Loucy (cell line): ENCODE data around the gene AQP5.

Experiments
- H2AFZ ChIP-seq: fragments of 200-600 bp; sonication (generic); 2 replicates; pipeline ENCODE4 v1.6.0; 2016; ENCODE audit warnings: antibody characterized with exemption, mild to moderate bottlenecking, low read length, moderate library complexity
- H3F3A ChIP-seq: fragments of 200-600 bp; 2 replicates; pipeline ENCODE4 v1.6.0; 2016; ENCODE audit warnings: antibody characterized with exemption, low read depth, mild to moderate bottlenecking
- H3K27me3 ChIP-seq: fragments of 200-600 bp; sonication (generic); 2 replicates; pipeline ENCODE4 v1.6.1; 2014; ENCODE audit warnings: low read length, mild to moderate bottlenecking; ENCODE audit not compliant: insufficient read depth, poor library complexity, severe bottlenecking
- H3K36me3 ChIP-seq: fragments of 200-600 bp; sonication (generic); 2 replicates; pipeline ENCODE4 v1.6.1; 2016; ENCODE audit warnings: low read length; ENCODE audit not compliant: insufficient read depth
- H3K4me1 ChIP-seq: fragments of 200-600 bp; sonication (generic); 2 replicates; pipeline ENCODE4 v1.5.1; 2014; ENCODE audit warnings: low read length, mild to moderate bottlenecking; ENCODE audit not compliant: insufficient read depth, poor library complexity, severe bottlenecking
- H3K4me2 ChIP-seq: fragments of 200-600 bp; sonication (generic); 2 replicates; pipeline ENCODE4 v1.6.0; 2014; ENCODE audit warnings: antibody characterized with exemption, low read length, low read depth, mild to moderate bottlenecking; ENCODE audit not compliant: poor library complexity, severe bottlenecking
- H3K4me3 ChIP-seq: fragments of 200-600 bp; sonication (generic); 2 replicates; pipeline ENCODE4 v1.5.1; 2014; ENCODE audit warnings: low read length, mild to moderate bottlenecking, mixed read lengths; ENCODE audit not compliant: poor library complexity, severe bottlenecking
- H3K79me2 ChIP-seq: fragments of 200-600 bp; sonication (generic); 2 replicates; pipeline ENCODE4 v1.6.1; 2014; ENCODE audit warnings: low read length; ENCODE audit not compliant: insufficient read depth
- H3K9ac ChIP-seq: fragments of 200-600 bp; sonication (generic); 2 replicates; pipeline ENCODE4 v1.6.0; 2014; ENCODE audit warnings: mild to moderate bottlenecking, low read depth, low read length, moderate library complexity; ENCODE audit not compliant: poor library complexity, severe bottlenecking
- H3K9me2 ChIP-seq: fragments of 200-600 bp; sonication (generic); replicated peaks from 2 replicates; pipeline ENCODE4 v1.6.1; 2016; ENCODE audit warnings: low read depth, low read length, mixed read lengths
- H3K9me3 ChIP-seq: fragments of 200-600 bp; sonication (generic); 2 replicates; pipeline ENCODE4 v1.6.1; 2014; ENCODE audit warnings: mild to moderate bottlenecking, antibody characterized with exemption, low read length, low read depth; ENCODE audit not compliant: insufficient read depth
- H4K20me1 ChIP-seq: fragments of 200-600 bp; sonication (generic); 2 replicates; pipeline ENCODE4 v1.6.0; 2014; ENCODE audit warnings: antibody characterized with exemption, low read length, mild to moderate bottlenecking; ENCODE audit not compliant: insufficient read depth, poor library complexity, severe bottlenecking
- CTCF ChIP-seq: fragments of 200-600 bp; sonication (generic); conservative IDR thresholded peaks from 2 replicates; pipeline ENCODE4 v1.5.1; 2014; ENCODE audit warnings: mild to moderate bottlenecking, antibody characterized with exemption, low read length
- EZH2phosphoT487 ChIP-seq: fragments of 200-600 bp; IDR thresholded peaks from 2 replicates; pipeline ENCODE4 v1.6.1; 2018; ENCODE audit warnings: antibody characterized with exemption, mild to moderate bottlenecking, moderate library complexity, borderline replicate concordance

The AQP5 gene

GRCh38 chr12:49944718-49945117 is 17.0 kb upstream of the AQP5 start:
- Histone ChIP-seq H2AFZ (peak overlapping the region; percentile 93; the same call in 1 of the 2 replicates), H3K36me3 (no peaks in the 10 kb centered on the region), H3K9me2 (no peaks in the 10 kb centered on the region), H3K9me3 (no peaks in the 10 kb centered on the region), H3K9ac (peak overlapping the region; percentile 69), H3K4me3 (peak overlapping the region; percentile 70), H3K27me3 (no peaks in the 10 kb centered on the region), H3K79me2 (no peaks in the 10 kb centered on the region), H4K20me1 (no peaks in the 10 kb centered on the region), H3F3A (0 out of 2 replicates have a peak, but pooled peaks cover 3% of the 10 kb centered on the region), H3K4me2 (peak overlapping the region; percentile 75), H3K4me1 (peaks cover 43% of the 10 kb centered on the region)
- TF ChIP-seq EZH2phosphoT487: no peak
- TF ChIP-seq CTCF: no peak

- no peaks in the 10 kb centered on the region for H3K79me2 ChIP-seq
- H3K27me3 ChIP-seq: no peaks in the 10 kb centered on the region
- peak overlapping the region; percentile 70 for H3K4me3 ChIP-seq
- H3K4me2 ChIP-seq: peak overlapping the region; percentile 75
- H3K9me3 ChIP-seq: no peaks in the 10 kb centered on the region
- 0 out of 2 replicates have a peak, but pooled peaks cover 3% of the 10 kb centered on the region for H3F3A ChIP-seq
- H3K9me2 ChIP-seq: no peaks in the 10 kb centered on the region
- no peaks in the 10 kb centered on the region for H3K36me3 ChIP-seq
- no peak for TF ChIP-seq EZH2phosphoT487
- peak; percentile 88 for TF ChIP-seq CTCF
- H4K20me1 ChIP-seq: no peaks in the 10 kb centered on the region
- peak overlapping the region; percentile 93 for H2AFZ ChIP-seq
- H3K4me1 ChIP-seq: peaks cover 43% of the 10 kb centered on the region
- H3K9ac ChIP-seq: peak overlapping the region; percentile 69
Measured at GRCh38 chr12:49945394-49946080, 16.1 kb upstream of the AQP5 start.

- H3K27me3 ChIP-seq: no peaks in the 10 kb centered on the region
- peaks cover 44% of the 10 kb centered on the region for H3K4me1 ChIP-seq
- H3K4me2 ChIP-seq: peak overlapping the region; percentile 75
- no peaks in the 10 kb centered on the region for H4K20me1 ChIP-seq
- H3K4me3 ChIP-seq: peak overlapping the region; percentile 70
- peak overlapping the region; percentile 66 for H3K9ac ChIP-seq
- H3K36me3 ChIP-seq: no peaks in the 10 kb centered on the region
- peak overlapping the region; percentile 93 for H2AFZ ChIP-seq
- no peak for TF ChIP-seq CTCF
- no peak for TF ChIP-seq EZH2phosphoT487
- no peaks in the 10 kb centered on the region for H3K9me2 ChIP-seq
- no peaks in the 10 kb centered on the region for H3K79me2 ChIP-seq
- no peaks in the 10 kb centered on the region for H3K9me3 ChIP-seq
- H3F3A ChIP-seq: 0 out of 2 replicates have a peak, but pooled peaks cover 3% of the 10 kb centered on the region
Measured at GRCh38 chr12:49946086-49946485, 15.6 kb upstream of the AQP5 start.
